ENCODE results near the gene CDC42SE1.

The CDC42SE1 gene

DNA sequence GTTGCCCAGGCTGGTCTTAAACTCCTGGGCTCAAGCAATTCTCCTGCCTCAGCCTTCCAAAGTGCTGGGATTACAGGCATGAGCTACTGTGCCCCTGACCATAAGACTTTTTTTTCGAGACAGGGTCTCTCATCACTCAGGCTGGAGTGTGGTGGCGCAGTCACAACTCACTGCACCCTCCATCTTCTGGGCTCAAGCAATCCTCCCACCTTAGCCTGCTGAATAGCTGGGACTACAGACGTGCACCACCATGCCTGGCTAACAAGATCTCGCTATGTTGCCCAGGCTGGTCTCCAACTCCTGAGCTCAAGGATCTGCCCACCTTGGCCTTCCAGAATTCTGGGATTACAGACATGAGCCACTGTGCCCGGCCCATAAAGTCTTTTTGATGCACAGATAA, 10.0 kb downstream of the CDC42SE1 start:
- Histone ChIP-seq H3K27me3 (replicated peaks; ENCODE audit: insufficient read depth, low read length) (no peaks in the 10 kb centered on the region), H3K4me3 (ENCODE audit: low read length) (no peak overlapping the region), H3K4me1 (ENCODE audit: low read length) (peaks cover 13% of the 10 kb centered on the region; the same call in 1 of the 2 replicates), H4K20me1 (ENCODE audit: insufficient read depth, low read length) (no peaks in the 10 kb centered on the region; the same call in 1 of the 2 replicates), H3K4me2 (ENCODE audit: low read depth, low read length) (no peak overlapping the region), H3K79me2 (ENCODE audit: low read length) (peaks cover 4% of the 10 kb centered on the region; the same call in 1 of the 2 replicates), H3K36me3 (replicated peaks; ENCODE audit: insufficient read depth, low read length) (peaks cover 7% of the 10 kb centered on the region; the same call in 1 of the 2 replicates), H3K9ac (ENCODE audit: low read length) (no peak overlapping the region), H3K27ac (ENCODE audit: low read length) (no peak overlapping the region), H3F3A (ENCODE audit: insufficient read depth, low read length) (peaks cover 13% of the 10 kb centered on the region; the same call in 1 of the 2 replicates), H3K9me2 (replicated peaks; ENCODE audit: insufficient read depth, low read length) (no peaks in the 10 kb centered on the region), H3K9me3 (replicated peaks; ENCODE audit: insufficient read depth, low read length) (no peaks in the 10 kb centered on the region), H2AFZ (ENCODE audit: low read length) (no peak overlapping the region)
- TF ChIP-seq, protein P1, sequence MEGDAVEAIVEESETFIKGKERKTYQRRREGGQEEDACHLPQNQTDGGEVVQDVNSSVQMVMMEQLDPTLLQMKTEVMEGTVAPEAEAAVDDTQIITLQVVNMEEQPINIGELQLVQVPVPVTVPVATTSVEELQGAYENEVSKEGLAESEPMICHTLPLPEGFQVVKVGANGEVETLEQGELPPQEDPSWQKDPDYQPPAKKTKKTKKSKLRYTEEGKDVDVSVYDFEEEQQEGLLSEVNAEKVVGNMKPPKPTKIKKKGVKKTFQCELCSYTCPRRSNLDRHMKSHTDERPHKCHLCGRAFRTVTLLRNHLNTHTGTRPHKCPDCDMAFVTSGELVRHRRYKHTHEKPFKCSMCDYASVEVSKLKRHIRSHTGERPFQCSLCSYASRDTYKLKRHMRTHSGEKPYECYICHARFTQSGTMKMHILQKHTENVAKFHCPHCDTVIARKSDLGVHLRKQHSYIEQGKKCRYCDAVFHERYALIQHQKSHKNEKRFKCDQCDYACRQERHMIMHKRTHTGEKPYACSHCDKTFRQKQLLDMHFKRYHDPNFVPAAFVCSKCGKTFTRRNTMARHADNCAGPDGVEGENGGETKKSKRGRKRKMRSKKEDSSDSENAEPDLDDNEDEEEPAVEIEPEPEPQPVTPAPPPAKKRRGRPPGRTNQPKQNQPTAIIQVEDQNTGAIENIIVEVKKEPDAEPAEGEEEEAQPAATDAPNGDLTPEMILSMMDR (IDR thresholded peaks at IDR 0.05; ENCODE audit: low read length): no peak
- TF ChIP-seq EZH2 (optimal IDR thresholded peaks at IDR 0.05; ENCODE audit: low read depth, low read length): no peak
- no peak for TF ChIP-seq EZH2phosphoT487 (IDR thresholded peaks at IDR 0.05; ENCODE audit: low read length)
- DNase-seq: no peak

DNA sequence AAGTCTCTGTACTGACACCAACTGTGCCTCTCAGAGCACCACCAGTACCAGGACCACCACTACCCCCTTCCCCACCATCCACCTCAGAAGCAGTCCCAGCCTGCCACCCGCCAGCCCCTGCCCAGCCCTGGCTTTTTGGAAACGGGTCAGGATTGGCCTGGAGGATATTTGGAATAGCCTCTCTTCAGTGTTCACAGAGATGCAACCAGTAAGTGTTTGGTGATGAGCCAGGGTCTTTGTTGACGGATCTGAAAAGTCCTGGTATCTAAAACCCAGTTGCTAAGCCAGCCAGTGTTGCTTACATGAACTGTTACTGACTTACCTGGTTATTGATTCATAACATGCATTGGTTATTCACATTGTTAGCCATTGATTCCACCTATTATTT, 10.8 kb downstream of the CDC42SE1 start:
- H3K9me3 ChIP-seq (replicated peaks; ENCODE audit: insufficient read depth, low read length): no peaks in the 10 kb centered on the region
- no peak overlapping the region for H3K27ac ChIP-seq (ENCODE audit: low read length)
- H3K4me2 ChIP-seq (ENCODE audit: low read depth, low read length): peak overlapping the region; percentile 99; the same call in 1 of the 2 replicates
- no peak overlapping the region for H2AFZ ChIP-seq (ENCODE audit: low read length)
- H4K20me1 ChIP-seq (ENCODE audit: insufficient read depth, low read length): no peaks in the 10 kb centered on the region; the same call in 1 of the 2 replicates
- no peak for DNase-seq
- no peaks in the 10 kb centered on the region for H3K36me3 ChIP-seq (replicated peaks; ENCODE audit: insufficient read depth, low read length)
- no peaks in the 10 kb centered on the region for H3K79me2 ChIP-seq (ENCODE audit: low read length)
- H3K4me1 ChIP-seq (ENCODE audit: low read length): peaks cover 13% of the 10 kb centered on the region; the same call in 1 of the 2 replicates
- no peaks in the 10 kb centered on the region for H3K27me3 ChIP-seq (replicated peaks; ENCODE audit: insufficient read depth, low read length)
- TF ChIP-seq EZH2phosphoT487 (IDR thresholded peaks at IDR 0.05; ENCODE audit: low read length) (no peak), EZH2 (optimal IDR thresholded peaks at IDR 0.05; ENCODE audit: low read depth, low read length) (no peak)
- TF ChIP-seq, protein P1 (IDR thresholded peaks at IDR 0.05; ENCODE audit: low read length): no peak; the same call in 1 of the 2 replicates
- H3K9ac ChIP-seq (ENCODE audit: low read length): no peak overlapping the region
- no peak overlapping the region for H3K4me3 ChIP-seq (ENCODE audit: low read length)
- H3K9me2 ChIP-seq (replicated peaks; ENCODE audit: insufficient read depth, low read length): no peaks in the 10 kb centered on the region
- peaks cover 13% of the 10 kb centered on the region; the same call in 1 of the 2 replicates for H3F3A ChIP-seq (ENCODE audit: insufficient read depth, low read length)

GRCh38 chr1:151047925-151048644, 11.3 kb downstream of the CDC42SE1 start:
- peak overlapping the region; percentile 4; the same call in 1 of the 2 replicates for H3K9ac ChIP-seq (ENCODE audit: low read length)
- TF ChIP-seq EZH2phosphoT487 (IDR thresholded peaks at IDR 0.05; ENCODE audit: low read length) (no peak), EZH2 (optimal IDR thresholded peaks at IDR 0.05; ENCODE audit: low read depth, low read length) (no peak)
- TF ChIP-seq, protein P1 (IDR thresholded peaks at IDR 0.05; ENCODE audit: low read length): peak; percentile 54; the same call in 1 of the 2 replicates
- no peaks in the 10 kb centered on the region for H3K9me3 ChIP-seq (replicated peaks; ENCODE audit: insufficient read depth, low read length)
- H3K9me2 ChIP-seq (replicated peaks; ENCODE audit: insufficient read depth, low read length): no peaks in the 10 kb centered on the region
- H3K36me3 ChIP-seq (replicated peaks; ENCODE audit: insufficient read depth, low read length): no peaks in the 10 kb centered on the region
- H3K4me2 ChIP-seq (ENCODE audit: low read depth, low read length): peak overlapping the region; percentile 99
- H3K27me3 ChIP-seq (replicated peaks; ENCODE audit: insufficient read depth, low read length): no peaks in the 10 kb centered on the region
- no peak overlapping the region for H3K27ac ChIP-seq (ENCODE audit: low read length)
- peak; percentile 39 for DNase-seq
- H2AFZ ChIP-seq (ENCODE audit: low read length): peak overlapping the region; percentile 83
- peaks cover 13% of the 10 kb centered on the region; the same call in 1 of the 2 replicates for H3F3A ChIP-seq (ENCODE audit: insufficient read depth, low read length)
- peaks cover 13% of the 10 kb centered on the region; the same call in 1 of the 2 replicates for H3K4me1 ChIP-seq (ENCODE audit: low read length)
- peak overlapping the region; percentile 72 for H3K4me3 ChIP-seq (ENCODE audit: low read length)
- H4K20me1 ChIP-seq (ENCODE audit: insufficient read depth, low read length): no peaks in the 10 kb centered on the region; the same call in 1 of the 2 replicates
- no peaks in the 10 kb centered on the region for H3K79me2 ChIP-seq (ENCODE audit: low read length)
